IPS-NIHi11 (cell line): ENCODE results near the gene NLRP12.
"Not testable (repeated sequence)": the region's sequence is repeated elsewhere in the genome, so short reads cannot be mapped to it uniquely, and the experiment has no call there.

Experiments used
- DNase-seq: peaks from one replicate; pipeline ENCODE4 v3.0.0; 2012; ENCODE audit warnings: mixed read lengths, low spot score

Gene NLRP12

GRCh38 chr19:53775524-53775923 lies 48.6 kb downstream of the NLRP12 start:
- DNase-seq, result no peak

- DNase-seq, result not testable (repeated sequence)
These were observed 49.6 kb downstream of the NLRP12 start for GRCh38 chr19:53774491-53774890.

- DNase-seq, result no peak
These were observed 50.1 kb downstream of the NLRP12 start for GRCh38 chr19:53773999-53774398.

DNA sequence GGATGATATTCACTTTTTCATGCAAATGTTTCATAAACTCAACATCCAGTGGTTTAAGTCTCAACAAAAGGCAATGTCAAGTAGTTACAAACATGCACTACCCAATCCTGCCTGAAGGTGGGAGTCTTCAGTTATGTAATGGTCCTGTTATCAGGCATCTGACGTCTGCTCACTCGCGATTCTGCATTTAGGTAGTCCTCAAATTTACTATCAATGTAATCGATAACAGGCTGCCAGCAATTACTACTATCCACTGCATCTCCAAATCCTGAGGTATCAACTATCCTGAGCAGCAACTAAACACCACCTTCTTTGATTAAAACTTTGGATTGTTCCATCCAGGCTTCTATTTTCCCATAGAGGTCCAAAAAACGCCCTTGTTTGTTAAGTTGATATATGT lies 51.2 kb downstream of the NLRP12 start:
- DNase-seq, result peak; percentile 57

DNA sequence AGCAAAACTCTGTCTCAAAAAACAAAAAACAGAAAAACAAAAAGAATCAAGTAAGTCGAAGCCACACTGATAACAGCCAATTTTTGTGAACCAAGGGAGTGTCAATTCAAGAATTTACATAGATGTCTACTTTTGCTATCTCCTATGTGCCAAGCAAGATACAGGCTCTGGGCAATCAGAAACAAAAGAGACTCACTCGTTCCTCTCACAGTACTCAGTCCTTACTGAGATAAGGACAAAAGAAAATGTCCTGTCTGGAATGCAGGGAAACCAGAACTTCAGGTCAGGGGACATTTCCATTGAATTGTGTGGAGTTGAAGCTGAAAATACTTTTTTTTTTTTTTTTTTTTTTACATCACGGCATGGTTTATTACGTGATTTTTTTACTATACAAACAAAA lies 53.0 kb downstream of the NLRP12 start:
- no peak for DNase-seq

GRCh38 chr19:53769696-53770309 lies 54.3 kb downstream of the NLRP12 start:
- DNase-seq, result not testable (repeated sequence)

DNA sequence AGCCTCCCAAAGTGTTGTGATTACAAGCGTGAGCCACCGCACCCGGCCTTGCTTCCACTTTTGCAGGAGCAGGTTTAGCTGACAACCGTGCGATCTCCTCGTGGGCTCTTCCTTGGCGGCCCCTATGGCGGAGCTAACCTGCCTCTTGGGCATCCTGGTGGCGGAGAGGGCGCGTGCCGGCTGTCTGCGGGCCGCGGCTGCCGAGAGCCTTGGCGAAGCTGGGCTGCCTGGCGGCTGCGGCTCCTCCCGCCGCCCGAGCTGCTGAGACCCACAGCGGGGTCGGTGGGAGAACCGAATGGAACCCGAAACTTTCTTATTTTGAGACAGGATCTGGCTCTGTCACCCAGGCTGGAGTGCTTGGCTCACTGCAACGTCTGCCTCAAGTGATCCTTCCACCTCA lies 55.7 kb downstream of the NLRP12 start:
- no peak for DNase-seq

DNA sequence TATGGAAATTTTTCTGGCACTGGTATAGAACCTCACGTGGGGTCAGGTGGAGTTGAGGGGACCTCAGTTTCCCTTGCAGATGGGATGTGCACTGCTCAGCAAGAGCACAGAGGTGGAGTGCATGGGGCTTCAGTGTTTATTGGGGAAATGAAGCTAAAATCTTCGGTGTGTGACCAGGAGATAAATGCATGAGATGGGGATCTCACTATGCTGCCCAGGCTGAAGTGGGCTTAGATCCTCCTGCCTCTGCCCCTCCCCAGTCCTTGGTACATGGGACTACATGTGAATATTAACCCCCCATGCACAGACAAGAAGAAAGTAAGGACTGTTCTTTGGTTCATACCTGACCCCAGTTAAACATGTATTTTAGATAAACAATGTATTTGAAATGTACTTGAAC lies 65.1 kb downstream of the NLRP12 start:
- not testable (repeated sequence) for DNase-seq
